Spleen (tissue), 7 donors: ENCODE data around the gene MTX2.

ENCODE experiments used
- CTCF ChIP-seq, 11 experiments: fragments of 200-600 bp in 7 of 11; fragments of 450-650 bp in 4 of 11; sonication (generic) in 4 of 11; IDR thresholded peaks in 8 of 11; conservative IDR thresholded peaks in 3 of 11; 1 replicate in 7 of 11; 2 replicates in 4 of 11; pipeline versions ENCODE4 v1.4.0 to v1.8.0; 2016 to 2021; ENCODE audit warnings: antibody characterized with exemption in 11 of 11, inconsistent platforms in 4 of 11, mild to moderate bottlenecking in 1 of 11
- POLR2A ChIP-seq, 3 donors: fragments of 450-650 bp; IDR thresholded peaks; one replicate each; pipeline ENCODE4 v1.5.1; 2017; ENCODE audit warnings: antibody characterized with exemption in 3 of 3, mild to moderate bottlenecking in 1 of 3
- donor health status: DM: no; HTN: no; CAD: no; lungs with moderate emphysema.
- donor health status: DM: no; HTN: no; CAD: no.
- donor health status: DM: no; HTN: no; CAD: no.

- TF ChIP-seq CTCF (IDR thresholded peaks at IDR 0.05 in 8 of 11, conservative IDR thresholded peaks at IDR 0.05 in 3 of 11) (no peak), POLR2A (IDR thresholded peaks at IDR 0.05) (no peak)
Observed at GRCh38 chr2:176368349-176368748, 99.1 kb downstream of the MTX2 start.
